Ovary (tissue), 3 donors: ENCODE data around the gene DLEC1.

ENCODE experiments used
- EP300 ChIP-seq: sonication (generic); formaldehyde crosslinking; IDR thresholded peaks from one replicate; pipeline ENCODE4 v1.6.1; 2017; ENCODE audit warnings: antibody characterized with exemption
- POLR2A ChIP-seq: fragments of 450-650 bp; IDR thresholded peaks from one replicate; pipeline ENCODE4 v1.6.1; 2017; ENCODE audit warnings: antibody characterized with exemption, mild to moderate bottlenecking, moderate library complexity
- TF ChIP-seq, protein P1 (sequence below), 3 donors: fragments of 450-650 bp in 2 of 3; fragments of 200-600 bp in 1 of 3; IDR thresholded peaks; one replicate each; pipeline versions ENCODE4 v1.5.1 to v1.8.0; 2016 to 2022; ENCODE audit warnings: antibody characterized with exemption in 3 of 3, mild to moderate bottlenecking in 1 of 3
- donor health status: DM: no; HTN: no; CAD: no.

DNA sequence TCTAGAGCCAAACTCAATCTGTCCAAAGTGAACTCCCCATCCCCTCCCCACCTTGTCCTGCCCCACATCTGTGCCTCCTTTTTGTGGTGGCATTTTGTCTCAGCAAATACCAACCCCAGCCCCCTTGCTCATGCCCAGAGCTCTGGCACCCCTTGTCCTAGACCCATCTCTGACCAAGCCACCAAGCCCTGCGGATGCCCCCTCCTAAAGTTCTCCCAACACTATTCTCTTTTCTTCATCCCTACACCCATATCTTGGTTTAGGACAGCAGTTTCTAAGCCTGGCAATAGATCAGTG lies 80.2 kb downstream of the DLEC1 start:
- TF ChIP-seq EP300 (no peak), POLR2A (no peak)
- TF ChIP-seq, protein P1, sequence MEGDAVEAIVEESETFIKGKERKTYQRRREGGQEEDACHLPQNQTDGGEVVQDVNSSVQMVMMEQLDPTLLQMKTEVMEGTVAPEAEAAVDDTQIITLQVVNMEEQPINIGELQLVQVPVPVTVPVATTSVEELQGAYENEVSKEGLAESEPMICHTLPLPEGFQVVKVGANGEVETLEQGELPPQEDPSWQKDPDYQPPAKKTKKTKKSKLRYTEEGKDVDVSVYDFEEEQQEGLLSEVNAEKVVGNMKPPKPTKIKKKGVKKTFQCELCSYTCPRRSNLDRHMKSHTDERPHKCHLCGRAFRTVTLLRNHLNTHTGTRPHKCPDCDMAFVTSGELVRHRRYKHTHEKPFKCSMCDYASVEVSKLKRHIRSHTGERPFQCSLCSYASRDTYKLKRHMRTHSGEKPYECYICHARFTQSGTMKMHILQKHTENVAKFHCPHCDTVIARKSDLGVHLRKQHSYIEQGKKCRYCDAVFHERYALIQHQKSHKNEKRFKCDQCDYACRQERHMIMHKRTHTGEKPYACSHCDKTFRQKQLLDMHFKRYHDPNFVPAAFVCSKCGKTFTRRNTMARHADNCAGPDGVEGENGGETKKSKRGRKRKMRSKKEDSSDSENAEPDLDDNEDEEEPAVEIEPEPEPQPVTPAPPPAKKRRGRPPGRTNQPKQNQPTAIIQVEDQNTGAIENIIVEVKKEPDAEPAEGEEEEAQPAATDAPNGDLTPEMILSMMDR (IDR thresholded peaks at IDR 0.05): no peak
